Spleen (tissue), 7 donors: ENCODE measurements around the gene MBD3L2B.
"Not testable (repeated sequence)": the region's sequence is repeated elsewhere in the genome, so short reads cannot be mapped to it uniquely, and the experiment has no call there.

ENCODE experiments used
- POLR2AphosphoS5 ChIP-seq, 3 donors: sonication (generic); formaldehyde crosslinking; IDR thresholded peaks; one replicate each; pipeline ENCODE4 v1.5.1; 2017; ENCODE audit warnings: antibody characterized with exemption in 3 of 3
- TF ChIP-seq, protein P1 (sequence below), 11 experiments: fragments of 200-600 bp in 7 of 11; fragments of 450-650 bp in 4 of 11; sonication (generic) in 4 of 11; IDR thresholded peaks in 8 of 11; conservative IDR thresholded peaks in 3 of 11; 1 replicate in 7 of 11; 2 replicates in 4 of 11; pipeline versions ENCODE4 v1.4.0 to v1.8.0; 2016 to 2021; ENCODE audit warnings: antibody characterized with exemption in 11 of 11, inconsistent platforms in 4 of 11, mild to moderate bottlenecking in 1 of 11
- donor health status: DM: no; HTN: no; CAD: no; lungs with moderate emphysema.
- donor health status: DM: no; HTN: no; CAD: no.
- donor health status: DM: no; HTN: no; CAD: no.

DNA sequence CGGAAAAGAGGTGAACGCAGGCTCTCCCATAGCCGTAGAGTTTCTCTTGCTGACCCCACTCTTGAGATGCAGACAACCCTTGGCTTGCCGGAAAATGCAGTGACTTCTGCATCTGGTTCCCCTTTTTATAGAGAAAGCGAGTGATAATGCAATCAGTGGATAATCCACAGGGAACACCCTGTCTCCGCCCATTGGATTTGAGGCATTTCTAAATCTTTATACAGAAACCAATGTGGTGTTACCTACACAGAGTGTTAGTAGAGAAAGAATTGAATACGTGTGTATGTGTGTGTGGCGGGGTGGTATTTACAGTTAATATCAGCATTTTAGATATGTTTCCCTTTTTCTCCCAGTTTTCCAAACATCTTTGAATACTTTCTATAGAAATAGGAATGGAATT lies 37.3 kb upstream of the MBD3L2B start, which contains the start of gene MBD3L3:
- TF ChIP-seq, protein P1, sequence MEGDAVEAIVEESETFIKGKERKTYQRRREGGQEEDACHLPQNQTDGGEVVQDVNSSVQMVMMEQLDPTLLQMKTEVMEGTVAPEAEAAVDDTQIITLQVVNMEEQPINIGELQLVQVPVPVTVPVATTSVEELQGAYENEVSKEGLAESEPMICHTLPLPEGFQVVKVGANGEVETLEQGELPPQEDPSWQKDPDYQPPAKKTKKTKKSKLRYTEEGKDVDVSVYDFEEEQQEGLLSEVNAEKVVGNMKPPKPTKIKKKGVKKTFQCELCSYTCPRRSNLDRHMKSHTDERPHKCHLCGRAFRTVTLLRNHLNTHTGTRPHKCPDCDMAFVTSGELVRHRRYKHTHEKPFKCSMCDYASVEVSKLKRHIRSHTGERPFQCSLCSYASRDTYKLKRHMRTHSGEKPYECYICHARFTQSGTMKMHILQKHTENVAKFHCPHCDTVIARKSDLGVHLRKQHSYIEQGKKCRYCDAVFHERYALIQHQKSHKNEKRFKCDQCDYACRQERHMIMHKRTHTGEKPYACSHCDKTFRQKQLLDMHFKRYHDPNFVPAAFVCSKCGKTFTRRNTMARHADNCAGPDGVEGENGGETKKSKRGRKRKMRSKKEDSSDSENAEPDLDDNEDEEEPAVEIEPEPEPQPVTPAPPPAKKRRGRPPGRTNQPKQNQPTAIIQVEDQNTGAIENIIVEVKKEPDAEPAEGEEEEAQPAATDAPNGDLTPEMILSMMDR (IDR thresholded peaks at IDR 0.05 in 8 of 11, conservative IDR thresholded peaks at IDR 0.05 in 3 of 11), result not testable (repeated sequence)
- not testable (repeated sequence) for TF ChIP-seq POLR2AphosphoS5 (IDR thresholded peaks at IDR 0.05)
